Endothelial cell (in vitro differentiated cells): ENCODE measurements around the gene METTL21A. TPM values are rescaled to one million over a fixed set of nuclear protein-coding genes. Genes with fewer than 3 reads are reported as not detected.

Source experiments
- DNase-seq: peaks from one replicate; pipeline ENCODE4 v3.0.0; 2021; ENCODE audit warnings: low spot score
- H3K27ac Mint-ChIP-seq: one replicate; pipeline ENCODE4 v1.8.0; 2021; ENCODE audit warnings: mixed read lengths, inconsistent platforms; ENCODE audit not compliant: unreplicated experiment
- H3K27me3 Mint-ChIP-seq: one replicate; pipeline ENCODE4 v1.8.0; 2021; ENCODE audit warnings: mild to moderate bottlenecking, moderate library complexity, mixed read lengths, inconsistent platforms; ENCODE audit not compliant: unreplicated experiment
- H3K36me3 Mint-ChIP-seq: one replicate; pipeline ENCODE4 v1.8.0; 2021; ENCODE audit warnings: mild to moderate bottlenecking, low read depth, mixed read lengths, inconsistent platforms; ENCODE audit not compliant: unreplicated experiment
- H3K4me1 Mint-ChIP-seq: one replicate; pipeline ENCODE4 v1.8.0; 2021; ENCODE audit warnings: mild to moderate bottlenecking, mixed read lengths, inconsistent platforms; ENCODE audit not compliant: unreplicated experiment
- H3K4me3 Mint-ChIP-seq: one replicate; pipeline ENCODE4 v1.8.0; 2021; ENCODE audit warnings: mild to moderate bottlenecking, mixed read lengths, inconsistent platforms; ENCODE audit not compliant: unreplicated experiment
- H3K9me3 Mint-ChIP-seq: one replicate; pipeline ENCODE4 v1.8.0; 2021; ENCODE audit warnings: mixed read lengths, inconsistent platforms; ENCODE audit not compliant: unreplicated experiment
- total RNA-seq: library from RNA; stranded (reverse); fragmentation: NEBNext Ultra II Directional; extraction: Animal tissue kit (Norgen Biotek cat#: 25700); gene quantifications from one replicate; pipeline ENCODE4 v1.2.1, GENCODE V29; 2021; ENCODE audit not compliant: unreplicated experiment
- TF ChIP-seq, protein P1 (sequence below): fragments of 200-600 bp; sonication (generic); IDR thresholded peaks from one replicate; pipeline ENCODE4 v1.5.0; 2021; ENCODE audit warnings: antibody characterized with exemption; ENCODE audit not compliant: unreplicated experiment

Gene METTL21A
- total RNA-seq, 1 donor from 2014 or later, result 14.9 TPM

DNA sequence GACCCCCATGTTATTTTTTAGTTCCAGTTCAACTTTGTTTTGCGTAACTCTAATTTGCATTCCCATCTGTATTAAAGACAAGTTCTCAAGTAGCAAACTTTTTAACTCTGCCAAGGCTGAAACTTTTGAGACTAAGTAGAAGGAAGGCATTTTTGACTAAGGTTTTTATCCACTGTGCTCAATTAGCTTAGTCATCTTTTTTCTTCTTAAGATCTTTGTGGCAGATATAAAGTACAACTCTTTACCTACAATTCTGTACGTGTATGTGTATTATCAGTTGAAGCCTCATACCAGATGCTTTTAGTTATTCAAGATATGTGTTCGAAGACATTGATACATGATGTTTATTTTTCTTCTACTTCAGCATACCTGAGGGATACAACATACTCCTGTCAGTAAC is 53.8 kb downstream of the METTL21A start:
- no peak for DNase-seq
- peaks cover 2% of the 10 kb centered on the region for H3K27me3 Mint-ChIP-seq
- H3K4me1 Mint-ChIP-seq, result no peaks in the 10 kb centered on the region
- no peak overlapping the region for H3K27ac Mint-ChIP-seq
- no peak overlapping the region for H3K4me3 Mint-ChIP-seq
- TF ChIP-seq, protein P1, sequence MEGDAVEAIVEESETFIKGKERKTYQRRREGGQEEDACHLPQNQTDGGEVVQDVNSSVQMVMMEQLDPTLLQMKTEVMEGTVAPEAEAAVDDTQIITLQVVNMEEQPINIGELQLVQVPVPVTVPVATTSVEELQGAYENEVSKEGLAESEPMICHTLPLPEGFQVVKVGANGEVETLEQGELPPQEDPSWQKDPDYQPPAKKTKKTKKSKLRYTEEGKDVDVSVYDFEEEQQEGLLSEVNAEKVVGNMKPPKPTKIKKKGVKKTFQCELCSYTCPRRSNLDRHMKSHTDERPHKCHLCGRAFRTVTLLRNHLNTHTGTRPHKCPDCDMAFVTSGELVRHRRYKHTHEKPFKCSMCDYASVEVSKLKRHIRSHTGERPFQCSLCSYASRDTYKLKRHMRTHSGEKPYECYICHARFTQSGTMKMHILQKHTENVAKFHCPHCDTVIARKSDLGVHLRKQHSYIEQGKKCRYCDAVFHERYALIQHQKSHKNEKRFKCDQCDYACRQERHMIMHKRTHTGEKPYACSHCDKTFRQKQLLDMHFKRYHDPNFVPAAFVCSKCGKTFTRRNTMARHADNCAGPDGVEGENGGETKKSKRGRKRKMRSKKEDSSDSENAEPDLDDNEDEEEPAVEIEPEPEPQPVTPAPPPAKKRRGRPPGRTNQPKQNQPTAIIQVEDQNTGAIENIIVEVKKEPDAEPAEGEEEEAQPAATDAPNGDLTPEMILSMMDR, result no peak
- no peaks in the 10 kb centered on the region for H3K9me3 Mint-ChIP-seq
- H3K36me3 Mint-ChIP-seq, result peaks cover 14% of the 10 kb centered on the region

DNA sequence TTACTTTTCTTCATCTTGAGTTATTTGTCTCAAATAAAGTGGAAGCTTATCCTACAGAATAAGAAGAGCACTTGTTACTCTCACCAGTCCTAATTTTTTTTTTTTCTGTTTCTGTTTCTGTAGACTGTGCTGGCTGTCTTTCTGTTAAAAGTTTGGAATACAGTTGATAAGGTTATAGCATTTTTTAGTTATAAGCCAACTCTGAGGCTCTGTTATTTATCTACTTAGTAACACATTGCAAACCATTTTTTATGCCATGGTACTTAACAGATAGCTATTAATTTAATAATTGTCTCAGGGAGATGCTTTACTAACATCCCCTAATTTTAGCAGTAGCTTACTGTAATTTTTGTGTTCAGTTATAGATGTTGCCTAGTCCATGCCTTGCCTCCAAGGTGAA is 57.5 kb downstream of the METTL21A start:
- Mint-ChIP-seq H3K9me3 (no peaks in the 10 kb centered on the region), H3K36me3 (peaks cover 9% of the 10 kb centered on the region), H3K4me1 (peaks cover 2% of the 10 kb centered on the region), H3K4me3 (peak overlapping the region; percentile 9), H3K27me3 (peaks cover 2% of the 10 kb centered on the region), H3K27ac (no peak overlapping the region)
- DNase-seq, result no peak
- TF ChIP-seq, protein P1, result no peak

DNA sequence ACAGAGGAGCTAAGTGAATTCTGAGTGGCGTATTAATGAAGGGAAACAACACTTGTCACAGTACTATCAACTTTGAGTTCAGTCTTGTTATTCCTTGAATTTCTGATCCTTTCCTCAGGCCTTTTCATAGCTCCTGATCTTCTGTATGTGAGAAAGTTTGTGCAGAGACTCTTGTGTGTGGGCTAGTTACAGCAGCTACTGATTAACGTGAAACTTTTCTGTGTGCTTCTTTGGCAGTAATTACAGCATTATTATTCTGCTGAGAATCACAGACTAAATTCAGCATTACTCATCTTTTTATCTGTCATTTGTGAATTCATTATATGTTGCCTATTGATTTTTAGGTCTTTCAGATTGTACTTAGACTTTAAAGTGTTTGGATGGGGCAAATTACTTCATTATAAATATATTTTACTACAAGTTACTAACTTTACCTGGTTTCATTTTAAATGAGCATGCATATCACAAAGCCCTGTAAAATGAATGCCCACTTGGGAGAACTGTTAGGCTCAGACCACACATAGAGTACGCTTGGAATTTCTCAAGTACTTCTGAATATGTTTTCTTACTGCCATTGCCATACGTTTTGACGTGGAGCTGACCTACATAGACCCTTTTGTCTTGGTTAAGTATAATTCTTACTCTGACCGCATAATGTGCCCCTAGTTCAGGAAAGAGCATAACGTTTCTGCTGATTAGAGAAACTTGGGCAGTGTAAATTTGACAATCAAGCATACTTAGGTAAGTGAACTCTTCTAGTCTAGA is 59.3 kb downstream of the METTL21A start:
- Mint-ChIP-seq H3K36me3 (peaks cover 13% of the 10 kb centered on the region), H3K9me3 (no peaks in the 10 kb centered on the region), H3K4me1 (peaks cover 12% of the 10 kb centered on the region), H3K27me3 (peaks cover 1% of the 10 kb centered on the region), H3K27ac (no peak overlapping the region), H3K4me3 (no peak overlapping the region)
- no peak for DNase-seq
- TF ChIP-seq, protein P1, result no peak

Other genes starting within 250 kb of the METTL21A start
- 76.8 TPM for gene CREB1, start 95.4 kb downstream of the METTL21A start, total RNA-seq
- gene CCNYL1, start 86.2 kb upstream of the METTL21A start, total RNA-seq, result 75.5 TPM
- gene FZD5, start 144.5 kb upstream of the METTL21A start, total RNA-seq, result 9.3 TPM